ENCODE measurements around the gene GLYATL3. TPM values are rescaled to one million over a fixed set of nuclear protein-coding genes. Genes with fewer than 3 reads are reported as not detected.

Gene GLYATL3
- total RNA-seq, 1 donor from 2014 or later = not detected

DNA sequence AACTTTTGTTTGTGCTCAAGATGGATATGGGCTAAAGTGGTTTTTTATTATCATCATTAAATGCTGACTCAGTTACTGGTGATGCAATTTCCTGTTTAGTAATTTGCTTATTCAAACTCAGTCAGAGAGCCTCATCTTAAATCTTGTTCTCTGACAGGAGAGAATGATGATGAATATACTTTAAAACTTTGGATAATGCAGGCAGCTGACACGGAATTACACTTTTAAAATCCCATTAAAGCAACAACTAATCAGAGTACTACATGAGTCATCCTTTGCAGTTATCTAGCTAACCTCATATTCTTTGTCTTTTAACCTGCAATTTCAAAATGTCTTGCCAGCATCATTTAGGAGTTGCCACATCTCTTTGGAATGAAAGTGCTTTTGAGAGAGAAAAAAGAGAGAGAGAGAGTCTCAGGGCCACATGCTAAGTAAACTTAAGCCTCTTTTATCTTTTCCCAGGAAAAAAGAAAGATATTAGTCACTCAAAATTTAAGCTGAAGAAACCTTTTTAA, 41.5 kb downstream of the GLYATL3 start:
- H3K27me3 ChIP-seq (ENCODE audit: low read depth) = no peaks in the 10 kb centered on the region
- H3K27ac ChIP-seq (replicated peaks) = no peak overlapping the region
- no peak overlapping the region for H3K4me3 ChIP-seq
- H3K9me3 ChIP-seq (replicated peaks) = no peaks in the 10 kb centered on the region
- H3K4me1 ChIP-seq = no peaks in the 10 kb centered on the region
- TF ChIP-seq, protein P1, sequence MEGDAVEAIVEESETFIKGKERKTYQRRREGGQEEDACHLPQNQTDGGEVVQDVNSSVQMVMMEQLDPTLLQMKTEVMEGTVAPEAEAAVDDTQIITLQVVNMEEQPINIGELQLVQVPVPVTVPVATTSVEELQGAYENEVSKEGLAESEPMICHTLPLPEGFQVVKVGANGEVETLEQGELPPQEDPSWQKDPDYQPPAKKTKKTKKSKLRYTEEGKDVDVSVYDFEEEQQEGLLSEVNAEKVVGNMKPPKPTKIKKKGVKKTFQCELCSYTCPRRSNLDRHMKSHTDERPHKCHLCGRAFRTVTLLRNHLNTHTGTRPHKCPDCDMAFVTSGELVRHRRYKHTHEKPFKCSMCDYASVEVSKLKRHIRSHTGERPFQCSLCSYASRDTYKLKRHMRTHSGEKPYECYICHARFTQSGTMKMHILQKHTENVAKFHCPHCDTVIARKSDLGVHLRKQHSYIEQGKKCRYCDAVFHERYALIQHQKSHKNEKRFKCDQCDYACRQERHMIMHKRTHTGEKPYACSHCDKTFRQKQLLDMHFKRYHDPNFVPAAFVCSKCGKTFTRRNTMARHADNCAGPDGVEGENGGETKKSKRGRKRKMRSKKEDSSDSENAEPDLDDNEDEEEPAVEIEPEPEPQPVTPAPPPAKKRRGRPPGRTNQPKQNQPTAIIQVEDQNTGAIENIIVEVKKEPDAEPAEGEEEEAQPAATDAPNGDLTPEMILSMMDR (IDR thresholded peaks at IDR 0.05; ENCODE audit: borderline replicate concordance) = no peak
- intact Hi-C loops (cut with micrococcal nuclease) = no loop called here
- DNase-seq = no peak
- H3K36me3 ChIP-seq = no peaks in the 10 kb centered on the region

DNA sequence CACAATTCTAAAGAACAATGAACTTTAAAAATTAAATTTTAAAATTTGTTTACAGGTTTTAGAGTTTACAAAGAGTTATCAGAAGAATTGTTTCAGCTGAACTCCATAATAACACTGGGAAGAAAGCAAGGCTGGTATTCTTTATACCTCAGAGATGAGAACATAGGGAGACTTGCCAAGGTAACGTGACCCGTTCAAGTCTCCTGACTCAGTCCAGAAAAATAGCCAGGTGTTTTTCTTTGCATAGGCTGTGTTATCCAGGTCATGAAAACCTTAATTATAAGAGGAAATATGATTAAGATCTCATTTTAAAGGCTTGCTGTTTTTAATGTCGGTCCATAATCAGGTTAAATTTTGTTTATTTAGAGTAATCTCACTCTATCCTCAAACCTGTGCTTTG, 42.2 kb downstream of the GLYATL3 start:
- Histone ChIP-seq H3K4me1 (no peaks in the 10 kb centered on the region), H3K36me3 (no peaks in the 10 kb centered on the region), H3K4me3 (no peak overlapping the region), H3K27ac (replicated peaks) (no peak overlapping the region), H3K27me3 (ENCODE audit: low read depth) (no peaks in the 10 kb centered on the region), H3K9me3 (replicated peaks) (no peaks in the 10 kb centered on the region)
- intact Hi-C loops (cut with micrococcal nuclease) = no loop called here
- no peak for DNase-seq
- TF ChIP-seq, protein P1 (IDR thresholded peaks at IDR 0.05; ENCODE audit: borderline replicate concordance) = no peak

DNA sequence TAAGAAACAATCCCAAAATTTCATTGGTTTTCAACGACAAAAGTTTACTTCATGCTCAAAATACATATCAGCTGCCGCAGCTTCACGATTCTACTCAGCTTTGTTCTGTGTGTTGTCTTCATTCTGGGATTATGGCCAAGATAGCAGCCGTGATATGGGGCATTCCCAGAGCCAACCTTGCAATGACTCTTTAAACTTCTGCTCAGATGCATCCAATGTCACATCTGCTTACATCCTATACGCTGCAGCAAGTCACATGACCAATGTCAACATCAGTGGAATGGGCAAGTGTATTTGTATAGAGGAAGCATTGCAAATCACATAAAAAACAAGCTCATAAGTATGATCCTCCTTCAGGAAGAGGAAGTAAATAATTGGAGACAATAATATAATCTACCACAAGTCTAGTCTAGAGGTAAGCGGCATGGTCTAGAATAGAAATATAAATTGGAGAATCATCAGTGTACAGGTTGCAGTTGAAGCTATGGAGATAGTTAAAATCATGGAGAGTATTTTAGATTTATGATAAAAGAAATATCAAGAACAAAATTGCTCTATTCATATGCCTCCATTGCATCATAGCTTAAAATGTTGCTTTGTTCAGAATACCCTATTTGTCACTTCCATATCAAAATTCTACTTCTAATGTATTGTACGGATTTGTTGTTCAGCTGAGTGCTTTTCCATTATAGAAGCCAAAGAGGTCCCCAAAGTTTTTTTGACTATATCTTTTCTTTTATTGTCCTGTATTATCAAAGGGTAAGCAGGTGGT, 43.5 kb downstream of the GLYATL3 start:
- H3K27me3 ChIP-seq (ENCODE audit: low read depth) = no peaks in the 10 kb centered on the region
- H3K4me3 ChIP-seq = no peak overlapping the region
- intact Hi-C loops (cut with micrococcal nuclease) = no loop called here
- H3K4me1 ChIP-seq = no peaks in the 10 kb centered on the region
- TF ChIP-seq, protein P1 (IDR thresholded peaks at IDR 0.05; ENCODE audit: borderline replicate concordance) = no peak
- DNase-seq = no peak
- no peaks in the 10 kb centered on the region for H3K9me3 ChIP-seq (replicated peaks)
- no peaks in the 10 kb centered on the region for H3K36me3 ChIP-seq
- no peak overlapping the region for H3K27ac ChIP-seq (replicated peaks)

DNA sequence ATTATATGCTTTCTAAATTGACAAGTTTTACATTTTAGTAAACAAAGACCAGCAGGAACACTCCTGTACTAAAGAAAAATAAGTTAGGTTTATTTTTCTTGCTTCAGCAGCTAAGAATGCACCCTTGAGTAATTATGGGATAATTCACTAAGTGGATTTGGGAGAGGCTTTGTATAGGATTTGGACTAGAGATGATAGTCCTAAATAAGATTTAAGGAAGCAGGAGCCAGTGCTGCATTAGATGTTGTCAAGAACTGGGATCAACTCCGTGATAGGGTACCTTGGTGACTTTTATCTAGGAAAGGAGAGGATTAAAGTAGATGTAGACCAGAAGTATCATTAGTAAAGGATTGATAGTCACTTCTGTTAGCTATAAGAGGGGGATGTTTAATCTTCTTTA, 46.6 kb downstream of the GLYATL3 start:
- H3K4me3 ChIP-seq = no peak overlapping the region
- intact Hi-C loops (cut with micrococcal nuclease) = no loop called here

DNA sequence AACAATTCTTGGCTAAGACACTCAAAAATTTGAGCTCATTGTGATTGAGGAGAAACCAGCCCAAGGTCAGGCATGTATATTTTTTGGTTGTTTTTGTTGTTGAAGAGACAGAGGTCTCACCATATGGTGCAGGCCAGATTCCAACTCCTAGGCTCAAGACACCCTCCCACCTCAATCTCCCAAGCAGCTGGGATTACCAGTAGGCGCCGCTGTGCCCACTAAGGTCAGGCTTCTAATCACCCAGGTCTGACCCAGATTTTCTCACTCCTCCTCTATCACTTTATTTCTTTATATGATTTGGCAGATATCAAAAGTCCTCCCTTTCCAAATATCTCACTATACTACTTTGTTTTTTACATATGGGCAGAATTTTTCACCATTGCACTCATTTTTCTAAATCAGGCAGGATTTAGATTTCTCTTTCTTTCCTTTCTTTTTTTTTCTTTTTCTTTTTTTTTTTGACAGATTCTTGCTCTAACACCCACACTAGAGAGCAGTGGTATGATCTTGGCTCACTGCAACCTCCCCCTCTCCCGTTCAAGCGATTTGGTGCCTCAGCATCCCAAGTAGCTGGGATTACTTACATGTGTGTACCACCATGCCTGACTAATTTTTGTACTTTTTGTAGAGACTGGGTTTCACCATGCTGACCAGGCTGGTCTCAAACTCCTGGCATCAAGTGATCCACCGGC, 49.0 kb downstream of the GLYATL3 start:
- H3K9me3 ChIP-seq (replicated peaks) = no peaks in the 10 kb centered on the region
- no peak overlapping the region for H3K27ac ChIP-seq (replicated peaks)
- TF ChIP-seq, protein P1 (IDR thresholded peaks at IDR 0.05; ENCODE audit: borderline replicate concordance) = no peak
- intact Hi-C loops (cut with micrococcal nuclease) = no loop called here
- H3K4me3 ChIP-seq = no peak overlapping the region
- no peaks in the 10 kb centered on the region for H3K36me3 ChIP-seq
- H3K4me1 ChIP-seq = peaks cover 23% of the 10 kb centered on the region
- H3K27me3 ChIP-seq (ENCODE audit: low read depth) = peaks cover 49% of the 10 kb centered on the region
- DNase-seq = no peak

More for the DNA sequence above, 46.6 kb downstream of the GLYATL3 start:
- Histone ChIP-seq H3K36me3 (no peaks in the 10 kb centered on the region), H3K27me3 (ENCODE audit: low read depth) (peaks cover 29% of the 10 kb centered on the region), H3K4me1 (peaks cover 14% of the 10 kb centered on the region), H3K27ac (replicated peaks) (no peak overlapping the region), H3K9me3 (replicated peaks) (no peaks in the 10 kb centered on the region)
- TF ChIP-seq, protein P1 (IDR thresholded peaks at IDR 0.05; ENCODE audit: borderline replicate concordance) = no peak
- no peak for DNase-seq
